Spleen (tissue), 11 donors: ENCODE results near the gene MYLK. TPM values are rescaled to one million over a fixed set of nuclear protein-coding genes. Genes with fewer than 3 reads are reported as not detected.

Experiments used
- DNase-seq: peaks from one replicate; pipeline ENCODE4 v3.0.0-alpha.2; 2020
- H3K27ac ChIP-seq, 8 donors: fragments of 200-600 bp; sonication (generic) in 7 of 8; 1 replicate in 4 of 8; 2 replicates in 4 of 8; pipeline versions ENCODE4 v1.5.0 to v1.8.0; 2016 to 2021; ENCODE audit warnings: inconsistent platforms in 4 of 8, mild to moderate bottlenecking in 4 of 8, moderate library complexity in 1 of 8
- H3K27me3 ChIP-seq, 7 donors: fragments of 200-600 bp; sonication (generic) in 6 of 7; replicated peaks in 1 of 7; 1 replicate in 4 of 7; 2 replicates in 3 of 7; pipeline versions ENCODE4 v1.5.0 to v1.8.0; 2016 to 2021; ENCODE audit warnings: inconsistent platforms in 3 of 7, mild to moderate bottlenecking in 1 of 7
- H3K36me3 ChIP-seq, 6 donors: fragments of 200-600 bp; sonication (generic) in 5 of 6; 1 replicate in 4 of 6; 2 replicates in 2 of 6; pipeline versions ENCODE4 v1.5.0 to v1.8.0; 2016 to 2021; ENCODE audit warnings: inconsistent platforms in 2 of 6
- H3K4me1 ChIP-seq, 6 donors: fragments of 200-600 bp; sonication (generic) in 5 of 6; 1 replicate in 3 of 6; 2 replicates in 3 of 6; pipeline versions ENCODE4 v1.5.0 to v1.8.0; 2016 to 2021; ENCODE audit warnings: inconsistent platforms in 3 of 6
- H3K4me3 ChIP-seq, 8 donors: fragments of 200-600 bp; sonication (generic) in 7 of 8; 1 replicate in 4 of 8; 2 replicates in 4 of 8; pipeline versions ENCODE4 v1.5.0 to v1.8.0; 2016 to 2021; ENCODE audit warnings: inconsistent platforms in 4 of 8, mild to moderate bottlenecking in 4 of 8, moderate library complexity in 2 of 8
- H3K9me3 ChIP-seq, 8 donors: fragments of 200-600 bp; sonication (generic) in 7 of 8; 1 replicate in 4 of 8; 2 replicates in 4 of 8; pipeline versions ENCODE4 v1.5.0 to v1.8.0; 2016 to 2021; ENCODE audit warnings: inconsistent platforms in 4 of 8
- POLR2A ChIP-seq, 3 donors: fragments of 450-650 bp; IDR thresholded peaks; one replicate each; pipeline ENCODE4 v1.5.1; 2017; ENCODE audit warnings: antibody characterized with exemption in 3 of 3, mild to moderate bottlenecking in 1 of 3
- POLR2AphosphoS5 ChIP-seq, 3 donors: sonication (generic); formaldehyde crosslinking; IDR thresholded peaks; one replicate each; pipeline ENCODE4 v1.5.1; 2017; ENCODE audit warnings: antibody characterized with exemption in 3 of 3
- WGBS, 5 donors: extraction: QIAGEN DNeasy Blood & Tissue Kit in 3 of 5; methylation state at CpG; one replicate each; pipeline versions ENCODE4 v1.1.5 to v1.1.7; 2013 to 2018; 5-methylcytosine and 5-hydroxymethylcytosine counted together
- intact Hi-C: fragments of 100-400 bp; cut with DNase I; formaldehyde crosslinking; loops from one replicate; pipeline ENCODE4 v1.15.0; 2023; ENCODE audit warnings: low total_unique reads
- polyA plus RNA-seq, 3 donors: library from polyadenylated mRNA; stranded (reverse); fragments of 200-250 nt; gene quantifications; one replicate each; pipeline ENCODE4 v1.2.1, GENCODE V29; 2013
- total RNA-seq, 7 donors: library from RNA; depleted of rRNA in 3 of 7; stranded (reverse); fragments of >200 nt in 3 of 7; fragmentation: NEBNext Ultra II Directional in 4 of 7; extraction: Animal tissue kit (Norgen Biotek cat#: 25700) in 4 of 7; gene quantifications; one replicate each; pipeline versions ENCODE4 v1.1.0 to v1.2.1, GENCODE V29; 2016 to 2021
- TF ChIP-seq, protein P1 (sequence below), 11 experiments: fragments of 200-600 bp in 7 of 11; fragments of 450-650 bp in 4 of 11; sonication (generic) in 4 of 11; IDR thresholded peaks in 8 of 11; conservative IDR thresholded peaks in 3 of 11; 1 replicate in 7 of 11; 2 replicates in 4 of 11; pipeline versions ENCODE4 v1.4.0 to v1.8.0; 2016 to 2021; ENCODE audit warnings: antibody characterized with exemption in 11 of 11, inconsistent platforms in 4 of 11, mild to moderate bottlenecking in 1 of 11
- donor health status: healthy with polysubstance abuse.
- donor health status: DM: no; HTN: no; CAD: no; lungs with moderate emphysema.
- donor health status: DM: no; HTN: no; CAD: no.
- donor health status: Bipolar disorder and iron deficiency.
- donor health status: healthy.
- donor health status: DM: no; HTN: no; CAD: no.
- donor health status: DM: yes; HTN: yes; CAD: no.

MYLK gene
- total and polyA plus RNA-seq, 10 donors, result 11.1 to 343 (median 154) TPM

DNA sequence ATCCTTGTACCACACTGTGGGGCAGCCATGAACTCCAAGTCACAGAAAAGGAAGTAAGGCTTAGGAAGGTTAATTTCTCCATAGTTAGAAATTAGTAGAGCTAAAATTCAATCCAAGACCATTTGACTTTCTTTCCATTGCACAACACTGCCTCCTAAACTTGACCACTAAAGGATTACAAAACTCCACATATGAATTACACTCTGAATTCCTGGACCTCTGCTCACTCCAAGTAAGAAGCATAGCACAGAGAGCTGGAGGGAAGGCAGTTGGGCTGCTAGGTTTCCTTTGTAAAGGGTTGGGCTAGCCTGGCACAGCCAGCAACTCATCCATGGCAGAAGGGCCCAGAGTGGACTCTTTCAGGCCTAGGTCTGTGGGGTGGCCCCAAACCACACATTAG lies 134.4 kb downstream of the MYLK start:
- no peak for DNase-seq

GRCh38 chr3:123745184-123745855 lies 138.8 kb downstream of the MYLK start:
- no peak for DNase-seq
- H3K27me3 ChIP-seq, result no peaks in the 10 kb centered on the region
- no peaks in the 10 kb centered on the region for H3K9me3 ChIP-seq
- 72 to 88% (median 80%) methylated on average over 1 of the region's 1 CpG for WGBS, 5 donors
- no peaks in the 10 kb centered on the region for H3K36me3 ChIP-seq
- TF ChIP-seq, protein P1, sequence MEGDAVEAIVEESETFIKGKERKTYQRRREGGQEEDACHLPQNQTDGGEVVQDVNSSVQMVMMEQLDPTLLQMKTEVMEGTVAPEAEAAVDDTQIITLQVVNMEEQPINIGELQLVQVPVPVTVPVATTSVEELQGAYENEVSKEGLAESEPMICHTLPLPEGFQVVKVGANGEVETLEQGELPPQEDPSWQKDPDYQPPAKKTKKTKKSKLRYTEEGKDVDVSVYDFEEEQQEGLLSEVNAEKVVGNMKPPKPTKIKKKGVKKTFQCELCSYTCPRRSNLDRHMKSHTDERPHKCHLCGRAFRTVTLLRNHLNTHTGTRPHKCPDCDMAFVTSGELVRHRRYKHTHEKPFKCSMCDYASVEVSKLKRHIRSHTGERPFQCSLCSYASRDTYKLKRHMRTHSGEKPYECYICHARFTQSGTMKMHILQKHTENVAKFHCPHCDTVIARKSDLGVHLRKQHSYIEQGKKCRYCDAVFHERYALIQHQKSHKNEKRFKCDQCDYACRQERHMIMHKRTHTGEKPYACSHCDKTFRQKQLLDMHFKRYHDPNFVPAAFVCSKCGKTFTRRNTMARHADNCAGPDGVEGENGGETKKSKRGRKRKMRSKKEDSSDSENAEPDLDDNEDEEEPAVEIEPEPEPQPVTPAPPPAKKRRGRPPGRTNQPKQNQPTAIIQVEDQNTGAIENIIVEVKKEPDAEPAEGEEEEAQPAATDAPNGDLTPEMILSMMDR (IDR thresholded peaks at IDR 0.05 in 8 of 11, conservative IDR thresholded peaks at IDR 0.05 in 3 of 11), result peak in 2 of 11 experiments; percentile 11 to 24
- TF ChIP-seq POLR2AphosphoS5 (IDR thresholded peaks at IDR 0.05) (no peak), POLR2A (IDR thresholded peaks at IDR 0.05) (no peak)
- intact Hi-C loops, result no loop called here
- no peaks in the 10 kb centered on the region for H3K4me1 ChIP-seq
- no peak overlapping the region for H3K27ac ChIP-seq
- H3K4me3 ChIP-seq, result no peak overlapping the region

More for the DNA sequence above, 134.4 kb downstream of the MYLK start:
- Histone ChIP-seq H3K9me3 (no peaks in the 10 kb centered on the region), H3K27ac (peak overlapping the region in 2 of 8 donors; percentile 27 to 35), H3K4me3 (no peak overlapping the region), H3K36me3 (no peaks in the 10 kb centered on the region), H3K27me3 (no peaks in the 10 kb centered on the region), H3K4me1 (no peaks in the 10 kb centered on the region)
- no peak for TF ChIP-seq POLR2AphosphoS5 (IDR thresholded peaks at IDR 0.05)
- no peak for TF ChIP-seq POLR2A (IDR thresholded peaks at IDR 0.05)
- TF ChIP-seq, protein P1 (IDR thresholded peaks at IDR 0.05 in 8 of 11, conservative IDR thresholded peaks at IDR 0.05 in 3 of 11), result no peak
- intact Hi-C loops, result no loop called here

GRCh38 chr3:123744064-123744463 lies 140.1 kb downstream of the MYLK start:
- WGBS, 5 donors, result 85 to 95% (median 89%) methylated on average over 6 of the region's 6 CpGs
- intact Hi-C loops, result no loop called here

DNA sequence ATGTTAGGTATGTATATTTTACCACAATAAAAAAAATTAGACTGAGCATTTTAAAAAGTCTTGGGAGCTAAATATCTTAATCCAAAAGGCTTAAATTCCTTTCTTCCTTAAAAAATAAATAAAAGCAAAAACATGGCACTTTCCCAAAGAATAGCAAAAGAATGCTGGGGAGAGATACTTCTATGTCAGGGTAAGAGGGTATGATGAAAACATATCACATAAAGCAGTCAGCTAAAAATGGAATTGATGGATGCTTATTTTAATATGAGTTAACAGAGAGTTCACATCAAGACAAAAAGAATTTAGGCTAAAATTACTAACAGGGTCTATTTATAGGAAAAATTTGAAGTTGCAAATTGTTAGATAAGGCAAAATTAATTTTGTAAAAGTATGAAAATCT lies 141.0 kb downstream of the MYLK start:
- no peak for DNase-seq
- TF ChIP-seq, protein P1 (IDR thresholded peaks at IDR 0.05 in 8 of 11, conservative IDR thresholded peaks at IDR 0.05 in 3 of 11), result no peak
- TF ChIP-seq POLR2A (IDR thresholded peaks at IDR 0.05), result no peak
- Histone ChIP-seq H3K4me1 (no peaks in the 10 kb centered on the region), H3K27ac (peak overlapping the region in 2 of 8 donors; percentile 36 to 43), H3K4me3 (no peak overlapping the region), H3K36me3 (no peaks in the 10 kb centered on the region), H3K9me3 (no peaks in the 10 kb centered on the region), H3K27me3 (no peaks in the 10 kb centered on the region)
- intact Hi-C loops, result no loop called here

More at GRCh38 chr3:123744064-123744463, 140.1 kb downstream of the MYLK start:
- no peaks in the 10 kb centered on the region for H3K9me3 ChIP-seq
- TF ChIP-seq POLR2AphosphoS5 (IDR thresholded peaks at IDR 0.05) (no peak), POLR2A (IDR thresholded peaks at IDR 0.05) (no peak)
- TF ChIP-seq, protein P1 (IDR thresholded peaks at IDR 0.05 in 8 of 11, conservative IDR thresholded peaks at IDR 0.05 in 3 of 11), result no peak
- H3K27ac ChIP-seq, result peak overlapping the region in 4 of 8 donors; percentile 16 to 43 (median 27)
- H3K4me3 ChIP-seq, result no peak overlapping the region
- no peaks in the 10 kb centered on the region for H3K27me3 ChIP-seq
- no peak for DNase-seq
- no peaks in the 10 kb centered on the region for H3K36me3 ChIP-seq
- no peaks in the 10 kb centered on the region for H3K4me1 ChIP-seq
